Esophagus squamous epithelium (tissue), 5 donors: ENCODE data around the gene NEDD4L. TPM values are rescaled to one million over a fixed set of nuclear protein-coding genes. Genes with fewer than 3 reads are reported as not detected.

Experiments
- DNase-seq: peaks from one replicate; lab custom pipeline; 2025; lab: John Stamatoyannopoulos, UW
- H3K27ac ChIP-seq, 4 donors: fragments of 200-600 bp; sonication (generic); one replicate each; pipeline ENCODE4 v1.5.1; 2016 to 2019; ENCODE audit warnings: mild to moderate bottlenecking in 1 of 4
- H3K27me3 ChIP-seq, 4 donors: fragments of 200-600 bp; sonication (generic); 1 replicate in 3 of 4; 2 replicates in 1 of 4; pipeline versions ENCODE4 v1.5.1 to v1.6.0; 2017 to 2021; ENCODE audit warnings: antibody characterized with exemption in 1 of 4
- H3K36me3 ChIP-seq, 3 donors: fragments of 200-600 bp; sonication (generic); one replicate each; pipeline ENCODE4 v1.5.1; 2016 to 2019
- H3K4me1 ChIP-seq, 3 donors: fragments of 200-600 bp; sonication (generic); one replicate each; pipeline ENCODE4 v1.5.1; 2017 to 2019
- H3K4me3 ChIP-seq, 4 donors: fragments of 200-600 bp; sonication (generic); 1 replicate in 3 of 4; 2 replicates in 1 of 4; pipeline ENCODE4 v1.5.1; 2016 to 2019; ENCODE audit warnings: mild to moderate bottlenecking in 2 of 4, moderate library complexity in 1 of 4
- H3K9me3 ChIP-seq, 3 donors: fragments of 200-600 bp; sonication (generic); one replicate each; pipeline ENCODE4 v1.5.1; 2016 to 2019
- POLR2A ChIP-seq, 4 donors: fragments of 450-650 bp; IDR thresholded peaks; one replicate each; pipeline ENCODE4 v1.6.1; 2017; ENCODE audit warnings: antibody characterized with exemption in 4 of 4, mild to moderate bottlenecking in 4 of 4, moderate library complexity in 3 of 4
- WGBS, 2 donors: methylation state at CpG; one replicate each; pipeline ENCODE4 v1.1.5; 2018; 5-methylcytosine and 5-hydroxymethylcytosine counted together
- intact Hi-C: fragments of 100-400 bp; cut with DNase I; formaldehyde crosslinking; loops from one replicate; pipeline ENCODE4 v1.15.0; 2022
- total RNA-seq, 4 donors: library from RNA; depleted of rRNA; stranded (reverse); fragments of >200 nt; gene quantifications; one replicate each; pipeline ENCODE4 v1.1.0, GENCODE V29; 2016
- TF ChIP-seq, protein P1 (sequence below), 6 experiments: fragments of 450-650 bp in 4 of 6; fragments of 200-600 bp in 2 of 6; sonication (generic) in 2 of 6; IDR thresholded peaks; one replicate each; pipeline ENCODE4 v1.5.1; 2016 to 2019; ENCODE audit warnings: antibody characterized with exemption in 6 of 6, mild to moderate bottlenecking in 4 of 6, moderate library complexity in 4 of 6
- donor health status: DM: yes; HTN: yes; CAD: no.

Gene NEDD4L
- total RNA-seq, 4 donors from 2014 or later, result 17.0 to 27.6 (median 21.9) TPM

GRCh38 chr18:58322464-58322863, 278.4 kb downstream of the NEDD4L start:
- Histone ChIP-seq H3K4me1 (peaks cover 0 to 14% (median 3%) of the 10 kb centered on the region in 3 donors), H3K27me3 (no peaks in the 10 kb centered on the region), H3K4me3 (no peak overlapping the region), H3K36me3 (peaks cover 0 to 8% (median 0%) of the 10 kb centered on the region in 3 donors), H3K27ac (no peak overlapping the region), H3K9me3 (no peaks in the 10 kb centered on the region)
- 80% methylated on average over 1 of the region's 5 CpGs for WGBS, 2 donors
- intact Hi-C loops, result loop anchor here (10.0 kb wide), 1 partner anchor 138 kb away; no protein-coding TSS in a partner anchor
- no peak for TF ChIP-seq POLR2A (IDR thresholded peaks at IDR 0.05)
- TF ChIP-seq, protein P1, sequence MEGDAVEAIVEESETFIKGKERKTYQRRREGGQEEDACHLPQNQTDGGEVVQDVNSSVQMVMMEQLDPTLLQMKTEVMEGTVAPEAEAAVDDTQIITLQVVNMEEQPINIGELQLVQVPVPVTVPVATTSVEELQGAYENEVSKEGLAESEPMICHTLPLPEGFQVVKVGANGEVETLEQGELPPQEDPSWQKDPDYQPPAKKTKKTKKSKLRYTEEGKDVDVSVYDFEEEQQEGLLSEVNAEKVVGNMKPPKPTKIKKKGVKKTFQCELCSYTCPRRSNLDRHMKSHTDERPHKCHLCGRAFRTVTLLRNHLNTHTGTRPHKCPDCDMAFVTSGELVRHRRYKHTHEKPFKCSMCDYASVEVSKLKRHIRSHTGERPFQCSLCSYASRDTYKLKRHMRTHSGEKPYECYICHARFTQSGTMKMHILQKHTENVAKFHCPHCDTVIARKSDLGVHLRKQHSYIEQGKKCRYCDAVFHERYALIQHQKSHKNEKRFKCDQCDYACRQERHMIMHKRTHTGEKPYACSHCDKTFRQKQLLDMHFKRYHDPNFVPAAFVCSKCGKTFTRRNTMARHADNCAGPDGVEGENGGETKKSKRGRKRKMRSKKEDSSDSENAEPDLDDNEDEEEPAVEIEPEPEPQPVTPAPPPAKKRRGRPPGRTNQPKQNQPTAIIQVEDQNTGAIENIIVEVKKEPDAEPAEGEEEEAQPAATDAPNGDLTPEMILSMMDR (IDR thresholded peaks at IDR 0.05), result no peak
- DNase-seq, result no peak

GRCh38 chr18:58323866-58324762, 280.1 kb downstream of the NEDD4L start:
- Histone ChIP-seq H3K4me1 (peaks cover 0 to 14% (median 3%) of the 10 kb centered on the region in 3 donors), H3K4me3 (no peak overlapping the region), H3K27ac (no peak overlapping the region), H3K36me3 (peaks cover 0 to 16% (median 0%) of the 10 kb centered on the region in 3 donors), H3K27me3 (no peaks in the 10 kb centered on the region), H3K9me3 (no peaks in the 10 kb centered on the region)
- 83 to 92% methylated on average over 15 of the region's 15 CpGs for WGBS, 2 donors
- no peak for TF ChIP-seq POLR2A (IDR thresholded peaks at IDR 0.05)
- TF ChIP-seq, protein P1 (IDR thresholded peaks at IDR 0.05), result no peak
- intact Hi-C loops, result loop anchor here (10.0 kb wide), 1 partner anchor 139 kb away; no protein-coding TSS in a partner anchor
- no peak for DNase-seq

DNA sequence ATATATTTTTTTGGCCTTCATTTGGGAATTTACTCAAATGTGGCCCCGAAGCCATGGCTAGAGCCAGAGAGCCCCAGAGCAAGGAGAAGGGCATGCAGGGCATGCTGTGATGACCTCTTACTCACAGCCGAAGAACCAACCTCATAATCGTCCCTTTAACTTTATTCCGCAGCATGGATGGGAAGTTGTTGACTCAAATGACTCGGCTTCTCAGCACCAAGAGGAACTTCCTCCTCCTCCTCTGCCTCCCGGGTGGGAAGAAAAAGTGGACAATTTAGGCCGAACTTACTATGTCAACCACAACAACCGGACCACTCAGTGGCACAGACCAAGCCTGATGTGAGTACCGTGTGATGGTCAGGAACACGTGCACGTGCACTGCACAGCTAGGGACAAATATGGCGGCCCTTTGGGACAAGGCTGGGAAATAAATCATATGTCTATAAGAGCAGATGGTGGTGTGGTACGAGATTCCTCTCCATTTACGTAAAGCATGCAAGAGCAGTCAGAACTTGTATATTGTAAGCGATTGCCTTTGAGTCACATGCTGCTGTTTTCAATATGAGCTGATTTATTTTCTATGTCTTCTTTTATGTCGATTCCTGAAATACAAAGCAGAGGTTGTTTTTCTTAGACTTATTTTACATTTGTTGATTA, 280.9 kb downstream of the NEDD4L start:
- no peak for DNase-seq
- Histone ChIP-seq H3K4me3 (no peak overlapping the region), H3K36me3 (peaks cover 0 to 24% (median 0%) of the 10 kb centered on the region in 3 donors), H3K9me3 (no peaks in the 10 kb centered on the region), H3K27ac (no peak overlapping the region), H3K4me1 (peaks cover 0 to 14% (median 3%) of the 10 kb centered on the region in 3 donors), H3K27me3 (no peaks in the 10 kb centered on the region)
- no peak for TF ChIP-seq POLR2A (IDR thresholded peaks at IDR 0.05)
- TF ChIP-seq, protein P1 (IDR thresholded peaks at IDR 0.05), result no peak
- 88 to 90% methylated on average over 16 of the region's 16 CpGs for WGBS, 2 donors
- intact Hi-C loops, result loop anchor here (10.0 kb wide), 1 partner anchor 140 kb away; no protein-coding TSS in a partner anchor

DNA sequence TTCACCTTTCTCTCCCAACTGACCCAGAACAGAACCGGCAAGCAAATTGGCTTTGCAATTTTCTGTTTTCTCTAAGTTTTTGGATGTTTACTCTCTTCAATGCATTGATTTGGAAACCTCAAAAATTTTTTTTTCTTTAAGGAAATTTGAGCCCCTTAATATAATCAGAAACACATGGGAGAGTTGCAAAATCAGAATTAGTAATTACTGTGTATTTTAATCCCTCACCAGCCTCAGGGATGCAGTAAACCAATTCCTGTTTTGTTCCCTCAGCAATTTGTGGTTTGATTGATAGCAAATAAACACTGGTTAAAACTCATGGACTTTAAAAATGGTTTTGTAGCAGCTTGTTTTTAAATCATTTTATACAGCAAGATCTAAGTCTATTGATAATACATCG, 281.5 kb downstream of the NEDD4L start:
- WGBS, 2 donors, result 80 to 89% methylated on average over 2 of the region's 2 CpGs
- Histone ChIP-seq H3K27ac (no peak overlapping the region), H3K9me3 (no peaks in the 10 kb centered on the region), H3K4me3 (no peak overlapping the region), H3K4me1 (peaks cover 0 to 14% (median 3%) of the 10 kb centered on the region in 3 donors), H3K27me3 (no peaks in the 10 kb centered on the region), H3K36me3 (peaks cover 0 to 28% (median 0%) of the 10 kb centered on the region in 3 donors)
- TF ChIP-seq, protein P1 (IDR thresholded peaks at IDR 0.05), result no peak
- no peak for TF ChIP-seq POLR2A (IDR thresholded peaks at IDR 0.05)
- no peak for DNase-seq
- intact Hi-C loops, result loop anchor here (10.0 kb wide), 1 partner anchor 141 kb away; no protein-coding TSS in a partner anchor
